Measurements from ENCODE around the gene UST. TPM values are rescaled to one million over a fixed set of nuclear protein-coding genes. Genes with fewer than 3 reads are reported as not detected.
A peak's percentile ranks its signal among the peaks of the same experiment; 100 is the strongest.

UST gene
- polyA plus RNA-seq, 4 donors = 0.81 to 4.0 (median 1.4) TPM; not detected in 1

DNA sequence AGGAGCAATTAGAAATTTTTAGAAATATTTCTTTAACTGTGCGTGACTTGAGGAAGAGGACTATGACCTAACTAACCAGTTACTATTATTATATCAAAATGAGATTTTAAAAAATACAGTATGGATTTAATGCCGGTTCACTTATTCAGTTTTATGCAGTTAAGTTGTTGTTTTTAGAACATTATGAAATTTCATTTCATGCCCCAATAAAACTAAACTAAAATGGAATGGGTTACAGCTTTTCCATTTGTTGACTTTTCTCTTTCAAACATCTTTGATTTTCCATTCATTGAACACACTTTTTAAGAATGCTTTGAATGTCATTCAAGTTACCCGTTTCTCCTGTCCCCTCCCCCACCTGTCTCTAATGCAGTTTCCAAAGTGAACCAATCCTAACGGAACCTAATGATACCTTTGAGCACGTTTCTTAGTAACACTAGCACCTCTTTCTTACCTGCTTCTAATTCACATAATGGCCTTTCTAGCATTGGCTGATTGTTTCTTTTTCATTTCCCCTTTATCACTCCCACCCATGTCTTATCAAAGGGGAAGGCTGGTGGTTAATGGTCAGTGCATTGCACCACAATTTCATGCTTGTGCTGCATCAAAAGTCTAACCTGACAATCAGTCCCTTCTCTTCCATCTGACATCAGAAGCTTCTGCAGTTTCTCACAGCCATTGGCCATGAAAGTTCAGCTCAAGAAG is 308.5 kb downstream of the UST start:
- FAIRE-seq = no peak
- H3K27ac ChIP-seq (ENCODE audit: low read depth in 1 of 3, low read length in 2 of 3) = peak overlapping the region in 1 of 3 donors; percentile 60
- 28 to 61% (median 41%) methylated on average over 5 of the region's 5 CpGs for WGBS, 3 donors

GRCh38 chr6:149056777-149057463 is 310.1 kb downstream of the UST start:
- Histone ChIP-seq H3K9me3 (ENCODE audit: control insufficient read depth in 2 of 2, insufficient read depth in 1 of 2, low read depth in 1 of 2, low read length in 1 of 2) (no peaks in the 10 kb centered on the region), H3K27me3 (ENCODE audit: control insufficient read depth in 3 of 3, insufficient read depth in 3 of 3, low read length in 3 of 3) (no peaks in the 10 kb centered on the region), H3K27ac (ENCODE audit: low read depth in 1 of 3, low read length in 2 of 3) (no peak overlapping the region), H3K36me3 (ENCODE audit: control insufficient read depth in 3 of 3, insufficient read depth in 2 of 3, low read depth in 1 of 3, low read length in 3 of 3) (no peaks in the 10 kb centered on the region), H3K4me1 (ENCODE audit: control insufficient read depth in 3 of 3, insufficient read depth in 2 of 3, low read depth in 1 of 3, low read length in 2 of 3) (peaks cover 5% of the 10 kb centered on the region in 3 donors), H3K4me3 (ENCODE audit: low read depth in 1 of 3, low read length in 3 of 3) (no peak overlapping the region)
- FAIRE-seq (no peak), DNase-seq (no peak)
- WGBS, 3 donors = 80 to 91% (median 82%) methylated on average over 4 of the region's 4 CpGs

More for the DNA sequence above, 308.5 kb downstream of the UST start:
- no peaks in the 10 kb centered on the region for H3K9me3 ChIP-seq (ENCODE audit: control insufficient read depth in 2 of 2, insufficient read depth in 1 of 2, low read depth in 1 of 2, low read length in 1 of 2)
- H3K4me3 ChIP-seq (ENCODE audit: low read depth in 1 of 3, low read length in 3 of 3) = no peak overlapping the region
- peaks cover 0 to 5% (median 0%) of the 10 kb centered on the region in 3 donors for H3K4me1 ChIP-seq (ENCODE audit: control insufficient read depth in 3 of 3, insufficient read depth in 2 of 3, low read depth in 1 of 3, low read length in 2 of 3)
- no peak for DNase-seq
- no peaks in the 10 kb centered on the region for H3K36me3 ChIP-seq (ENCODE audit: control insufficient read depth in 3 of 3, insufficient read depth in 2 of 3, low read depth in 1 of 3, low read length in 3 of 3)
- H3K27me3 ChIP-seq (ENCODE audit: control insufficient read depth in 3 of 3, insufficient read depth in 3 of 3, low read length in 3 of 3) = no peaks in the 10 kb centered on the region

DNA sequence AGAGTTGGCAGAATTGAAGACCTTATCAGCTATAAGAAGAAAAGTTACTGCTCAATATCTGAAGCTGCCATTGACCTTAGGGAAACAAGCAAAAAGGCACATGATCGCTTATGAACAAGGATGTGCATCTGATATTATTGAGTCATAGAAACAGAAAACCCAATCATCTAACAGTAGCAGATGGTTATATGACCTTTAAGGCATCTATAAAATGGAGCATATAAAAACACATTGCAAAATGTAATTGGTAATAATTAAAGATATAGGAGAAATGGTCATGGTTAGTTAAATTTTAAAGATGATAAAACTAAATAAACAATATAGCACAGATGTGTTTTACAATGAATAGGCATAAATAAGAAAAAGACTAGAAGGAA is 310.6 kb downstream of the UST start:
- FAIRE-seq (peak; percentile 49), DNase-seq (no peak)
- H3K9me3 ChIP-seq (ENCODE audit: control insufficient read depth in 2 of 2, insufficient read depth in 1 of 2, low read depth in 1 of 2, low read length in 1 of 2) = no peaks in the 10 kb centered on the region
- no peaks in the 10 kb centered on the region for H3K27me3 ChIP-seq (ENCODE audit: control insufficient read depth in 3 of 3, insufficient read depth in 3 of 3, low read length in 3 of 3)
- H3K36me3 ChIP-seq (ENCODE audit: control insufficient read depth in 3 of 3, insufficient read depth in 2 of 3, low read depth in 1 of 3, low read length in 3 of 3) = no peaks in the 10 kb centered on the region
- WGBS, 3 donors = 37 to 71% (median 57%) methylated on average over 1 of the region's 1 CpG
- H3K27ac ChIP-seq (ENCODE audit: low read depth in 1 of 3, low read length in 2 of 3) = no peak overlapping the region
- H3K4me1 ChIP-seq (ENCODE audit: control insufficient read depth in 3 of 3, insufficient read depth in 2 of 3, low read depth in 1 of 3, low read length in 2 of 3) = peaks cover 5% of the 10 kb centered on the region in 3 donors
- H3K4me3 ChIP-seq (ENCODE audit: low read depth in 1 of 3, low read length in 3 of 3) = no peak overlapping the region

DNA sequence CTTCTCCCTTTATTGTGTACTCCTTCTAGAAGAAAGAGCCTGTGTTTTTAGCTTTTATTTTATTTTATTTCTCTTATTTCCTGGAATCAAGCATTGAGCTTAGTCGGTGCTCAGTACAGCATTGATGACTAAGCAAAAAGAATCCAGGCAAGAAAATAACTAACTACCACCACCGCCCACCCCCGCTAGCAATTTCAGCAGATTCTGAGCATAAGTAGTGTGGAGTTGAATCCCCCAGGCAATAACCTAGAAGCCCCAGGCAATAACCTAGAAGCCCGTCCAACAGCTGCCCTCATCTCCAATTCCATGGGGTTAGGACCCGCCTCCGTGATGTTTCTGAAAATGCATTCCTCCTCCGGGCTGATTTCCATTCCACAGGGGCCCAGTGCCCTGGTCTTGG is 312.7 kb downstream of the UST start:
- Histone ChIP-seq H3K9me3 (ENCODE audit: control insufficient read depth in 2 of 2, insufficient read depth in 1 of 2, low read depth in 1 of 2, low read length in 1 of 2) (no peaks in the 10 kb centered on the region), H3K27ac (ENCODE audit: low read depth in 1 of 3, low read length in 2 of 3) (peak overlapping the region in 1 of 3 donors; percentile 34), H3K4me3 (ENCODE audit: low read depth in 1 of 3, low read length in 3 of 3) (no peak overlapping the region), H3K36me3 (ENCODE audit: control insufficient read depth in 3 of 3, insufficient read depth in 2 of 3, low read depth in 1 of 3, low read length in 3 of 3) (no peaks in the 10 kb centered on the region), H3K4me1 (ENCODE audit: control insufficient read depth in 3 of 3, insufficient read depth in 2 of 3, low read depth in 1 of 3, low read length in 2 of 3) (peaks cover 5% of the 10 kb centered on the region in 3 donors), H3K27me3 (ENCODE audit: control insufficient read depth in 3 of 3, insufficient read depth in 3 of 3, low read length in 3 of 3) (no peaks in the 10 kb centered on the region)
- FAIRE-seq (no peak), DNase-seq (no peak)
- 73 to 82% (median 78%) methylated on average over 7 of the region's 7 CpGs for WGBS, 3 donors

DNA sequence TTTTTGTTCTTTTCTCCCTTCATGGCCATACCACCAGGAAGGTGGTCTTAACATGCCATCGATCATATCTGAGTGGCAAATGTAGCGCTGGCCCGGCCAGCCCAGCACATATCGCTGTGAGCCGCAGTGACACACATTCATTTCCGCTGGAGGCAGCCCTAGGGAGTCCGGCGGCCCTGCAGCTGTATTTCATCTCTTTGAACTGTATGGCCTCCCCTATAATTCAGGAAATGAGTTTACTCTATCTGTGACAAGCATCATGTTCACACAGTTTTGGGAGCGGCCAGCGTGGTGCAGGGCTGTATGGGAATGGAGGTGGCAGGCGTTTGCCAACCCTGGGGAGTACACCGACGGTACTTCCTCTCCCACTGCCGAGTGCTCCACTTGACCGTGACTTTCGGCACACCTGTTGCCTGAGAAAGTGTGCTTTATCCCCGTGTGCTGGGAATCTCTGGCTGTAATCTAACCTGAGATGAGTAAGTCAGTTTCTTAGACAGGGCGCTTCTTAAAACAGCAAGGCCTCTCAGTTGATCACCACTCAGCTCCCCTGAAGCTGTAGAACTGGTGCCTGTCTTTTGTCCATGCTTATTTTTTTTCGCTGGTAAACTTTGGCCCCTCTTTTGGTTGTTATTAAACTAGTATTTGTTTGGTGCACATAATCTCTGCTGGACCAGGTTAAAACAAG is 313.6 kb downstream of the UST start:
- no peaks in the 10 kb centered on the region for H3K9me3 ChIP-seq (ENCODE audit: control insufficient read depth in 2 of 2, insufficient read depth in 1 of 2, low read depth in 1 of 2, low read length in 1 of 2)
- no peaks in the 10 kb centered on the region for H3K36me3 ChIP-seq (ENCODE audit: control insufficient read depth in 3 of 3, insufficient read depth in 2 of 3, low read depth in 1 of 3, low read length in 3 of 3)
- H3K27me3 ChIP-seq (ENCODE audit: control insufficient read depth in 3 of 3, insufficient read depth in 3 of 3, low read length in 3 of 3) = no peaks in the 10 kb centered on the region
- DNase-seq = peak; percentile 24 to 57
- no peak for FAIRE-seq
- H3K27ac ChIP-seq (ENCODE audit: low read depth in 1 of 3, low read length in 2 of 3) = peak overlapping the region in 2 of 3 donors; percentile 24 to 61
- no peak overlapping the region for H3K4me3 ChIP-seq (ENCODE audit: low read depth in 1 of 3, low read length in 3 of 3)
- H3K4me1 ChIP-seq (ENCODE audit: control insufficient read depth in 3 of 3, insufficient read depth in 2 of 3, low read depth in 1 of 3, low read length in 2 of 3) = peaks cover 2 to 5% (median 5%) of the 10 kb centered on the region in 3 donors
- WGBS, 3 donors = 17 to 43% (median 19%) methylated on average over 19 of the region's 19 CpGs

GRCh38 chr6:149060985-149061760 is 314.3 kb downstream of the UST start:
- peak; percentile 58 to 86 for DNase-seq
- WGBS, 3 donors = 13 to 39% (median 17%) methylated on average over 12 of the region's 12 CpGs
- peaks cover 0 to 7% (median 5%) of the 10 kb centered on the region in 3 donors for H3K4me1 ChIP-seq (ENCODE audit: control insufficient read depth in 3 of 3, insufficient read depth in 2 of 3, low read depth in 1 of 3, low read length in 2 of 3)
- no peak for FAIRE-seq
- no peaks in the 10 kb centered on the region for H3K9me3 ChIP-seq (ENCODE audit: control insufficient read depth in 2 of 2, insufficient read depth in 1 of 2, low read depth in 1 of 2, low read length in 1 of 2)
- H3K27me3 ChIP-seq (ENCODE audit: control insufficient read depth in 3 of 3, insufficient read depth in 3 of 3, low read length in 3 of 3) = no peaks in the 10 kb centered on the region
- no peaks in the 10 kb centered on the region for H3K36me3 ChIP-seq (ENCODE audit: control insufficient read depth in 3 of 3, insufficient read depth in 2 of 3, low read depth in 1 of 3, low read length in 3 of 3)
- H3K4me3 ChIP-seq (ENCODE audit: low read depth in 1 of 3, low read length in 3 of 3) = no peak overlapping the region
- peak overlapping the region in 2 of 3 donors; percentile 14 to 24 for H3K27ac ChIP-seq (ENCODE audit: low read depth in 1 of 3, low read length in 2 of 3)

GRCh38 chr6:149061930-149062329 is 315.1 kb downstream of the UST start:
- Histone ChIP-seq H3K9me3 (ENCODE audit: control insufficient read depth in 2 of 2, insufficient read depth in 1 of 2, low read depth in 1 of 2, low read length in 1 of 2) (no peaks in the 10 kb centered on the region), H3K4me3 (ENCODE audit: low read depth in 1 of 3, low read length in 3 of 3) (no peak overlapping the region), H3K4me1 (ENCODE audit: control insufficient read depth in 3 of 3, insufficient read depth in 2 of 3, low read depth in 1 of 3, low read length in 2 of 3) (peaks cover 0 to 7% (median 5%) of the 10 kb centered on the region in 3 donors), H3K27me3 (ENCODE audit: control insufficient read depth in 3 of 3, insufficient read depth in 3 of 3, low read length in 3 of 3) (no peaks in the 10 kb centered on the region), H3K27ac (ENCODE audit: low read depth in 1 of 3, low read length in 2 of 3) (peak overlapping the region in 1 of 3 donors; percentile 37), H3K36me3 (ENCODE audit: control insufficient read depth in 3 of 3, insufficient read depth in 2 of 3, low read depth in 1 of 3, low read length in 3 of 3) (no peaks in the 10 kb centered on the region)
- DNase-seq (peak in 1 of 2 donors; percentile 29), FAIRE-seq (no peak)
- WGBS, 3 donors = 66 to 83% (median 69%) methylated on average over 2 of the region's 2 CpGs
